ENCODE data around the gene SSBP4. TPM values are rescaled to one million over a fixed set of nuclear protein-coding genes. Genes with fewer than 3 reads are reported as not detected.

SSBP4 gene
- total and polyA plus RNA-seq, 2 experiments from 2014 or later, result 72.6 to 156 TPM

DNA sequence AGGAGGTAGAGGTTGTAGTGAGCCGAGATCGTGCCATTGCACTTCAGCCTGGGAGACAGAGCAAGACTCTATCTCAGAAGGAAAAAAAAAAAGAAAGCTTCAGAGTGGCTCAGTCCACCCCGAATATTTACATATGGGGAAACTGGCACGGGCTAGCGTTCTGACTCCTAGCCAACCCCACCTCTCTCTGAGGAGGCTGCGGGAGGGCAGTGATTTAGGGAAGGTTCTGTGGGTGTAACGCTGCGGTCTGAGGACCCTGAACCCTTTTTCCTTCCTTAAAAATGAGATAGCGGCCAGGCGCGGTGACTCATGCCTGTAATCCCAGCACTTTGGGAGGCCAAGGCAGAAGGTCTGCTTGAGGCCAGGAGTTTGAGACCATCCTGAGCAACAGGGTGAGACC, 26.8 kb upstream of the SSBP4 start:
- no peak overlapping the region for H3K27ac ChIP-seq
- no peak for DNase-seq (ENCODE audit: low spot score)
- WGBS (ENCODE audit: low lambda C conversion rate, missing lambda C conversion rate), result 77% methylated on average over 11 of the region's 11 CpGs
- H3K27me3 ChIP-seq, result no peaks in the 10 kb centered on the region
- peaks cover 6% of the 10 kb centered on the region for H3K79me2 ChIP-seq
- H3K4me3 ChIP-seq, result no peak overlapping the region
- H3K4me2 ChIP-seq, result no peak overlapping the region
- H3K9me3 ChIP-seq (ENCODE audit: low read depth), result no peaks in the 10 kb centered on the region
- no peaks in the 10 kb centered on the region for H4K20me1 ChIP-seq (ENCODE audit: insufficient read depth, poor library complexity, severe bottlenecking)
- H3K4me1 ChIP-seq (ENCODE audit: insufficient read depth), result peaks cover 5% of the 10 kb centered on the region
- no peak overlapping the region for H2AFZ ChIP-seq
- no peaks in the 10 kb centered on the region for H3K9me2 ChIP-seq (replicated peaks; ENCODE audit: insufficient read depth)
- TF ChIP-seq CTCF (IDR thresholded peaks at IDR 0.05; ENCODE audit: poor library complexity) (no peak), EZH2 (IDR thresholded peaks at IDR 0.05; ENCODE audit: borderline replicate concordance) (no peak), EZH2phosphoT487 (IDR thresholded peaks at IDR 0.05; ENCODE audit: low read depth, severe bottlenecking, unreplicated experiment) (no peak)
- no peaks in the 10 kb centered on the region for H3K36me3 ChIP-seq (replicated peaks; ENCODE audit: insufficient read depth, low read depth)

- TF ChIP-seq EZH2 (IDR thresholded peaks at IDR 0.05; ENCODE audit: borderline replicate concordance) (no peak), EZH2phosphoT487 (IDR thresholded peaks at IDR 0.05; ENCODE audit: low read depth, severe bottlenecking, unreplicated experiment) (no peak)
- no peaks in the 10 kb centered on the region for H4K20me1 ChIP-seq (ENCODE audit: insufficient read depth, poor library complexity, severe bottlenecking)
- H3K27me3 ChIP-seq, result no peaks in the 10 kb centered on the region
- DNase-seq (ENCODE audit: low spot score), result no peak
- H3K9me3 ChIP-seq (ENCODE audit: low read depth), result no peaks in the 10 kb centered on the region
- H3K4me1 ChIP-seq (ENCODE audit: insufficient read depth), result peaks cover 7% of the 10 kb centered on the region
- H3K79me2 ChIP-seq, result peaks cover 3% of the 10 kb centered on the region
- no peak overlapping the region for H3K4me2 ChIP-seq
- no peak overlapping the region for H3K4me3 ChIP-seq
- H3K36me3 ChIP-seq (replicated peaks; ENCODE audit: insufficient read depth, low read depth), result no peaks in the 10 kb centered on the region
- no peak overlapping the region for H2AFZ ChIP-seq
- no peaks in the 10 kb centered on the region for H3K9me2 ChIP-seq (replicated peaks; ENCODE audit: insufficient read depth)
- 93% methylated on average over 5 of the region's 5 CpGs for WGBS (ENCODE audit: low lambda C conversion rate, missing lambda C conversion rate)
- no peak overlapping the region for H3K27ac ChIP-seq
Measured at GRCh38 chr19:18392926-18393325, 26.3 kb upstream of the SSBP4 start.

DNA sequence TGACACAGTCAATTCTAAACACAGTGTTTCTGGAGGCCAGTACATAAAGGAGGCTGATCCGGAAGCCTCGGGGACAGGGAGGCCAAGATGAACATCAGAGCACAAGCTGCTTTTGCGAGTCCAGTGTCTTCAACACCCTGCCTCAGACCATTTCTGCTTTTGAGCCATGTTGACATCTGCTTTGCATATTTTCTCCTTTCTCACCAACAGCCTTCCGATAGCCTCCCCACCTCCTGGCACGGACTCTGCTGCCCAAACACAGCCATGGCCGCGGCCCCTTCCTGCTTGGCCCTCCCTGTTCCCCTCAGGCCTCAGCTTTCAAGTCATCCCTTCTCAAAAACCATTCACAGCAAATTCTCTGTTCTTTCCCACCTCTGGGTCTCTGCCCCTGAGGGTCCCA, 25.4 kb upstream of the SSBP4 start:
- Histone ChIP-seq H3K79me2 (no peaks in the 10 kb centered on the region), H3K9me3 (ENCODE audit: low read depth) (no peaks in the 10 kb centered on the region), H2AFZ (no peak overlapping the region), H3K27me3 (no peaks in the 10 kb centered on the region), H3K9me2 (replicated peaks; ENCODE audit: insufficient read depth) (no peaks in the 10 kb centered on the region), H3K27ac (no peak overlapping the region), H3K4me3 (no peak overlapping the region), H3K36me3 (replicated peaks; ENCODE audit: insufficient read depth, low read depth) (no peaks in the 10 kb centered on the region), H3K4me2 (no peak overlapping the region), H4K20me1 (ENCODE audit: insufficient read depth, poor library complexity, severe bottlenecking) (no peaks in the 10 kb centered on the region), H3K4me1 (ENCODE audit: insufficient read depth) (peaks cover 3% of the 10 kb centered on the region)
- WGBS (ENCODE audit: low lambda C conversion rate, missing lambda C conversion rate), result 87% methylated on average over 7 of the region's 7 CpGs
- DNase-seq (ENCODE audit: low spot score), result no peak
- no peak for TF ChIP-seq EZH2 (IDR thresholded peaks at IDR 0.05; ENCODE audit: borderline replicate concordance)
- TF ChIP-seq EZH2phosphoT487 (IDR thresholded peaks at IDR 0.05; ENCODE audit: low read depth, severe bottlenecking, unreplicated experiment), result no peak
- no peak for TF ChIP-seq CTCF (IDR thresholded peaks at IDR 0.05; ENCODE audit: poor library complexity)

DNA sequence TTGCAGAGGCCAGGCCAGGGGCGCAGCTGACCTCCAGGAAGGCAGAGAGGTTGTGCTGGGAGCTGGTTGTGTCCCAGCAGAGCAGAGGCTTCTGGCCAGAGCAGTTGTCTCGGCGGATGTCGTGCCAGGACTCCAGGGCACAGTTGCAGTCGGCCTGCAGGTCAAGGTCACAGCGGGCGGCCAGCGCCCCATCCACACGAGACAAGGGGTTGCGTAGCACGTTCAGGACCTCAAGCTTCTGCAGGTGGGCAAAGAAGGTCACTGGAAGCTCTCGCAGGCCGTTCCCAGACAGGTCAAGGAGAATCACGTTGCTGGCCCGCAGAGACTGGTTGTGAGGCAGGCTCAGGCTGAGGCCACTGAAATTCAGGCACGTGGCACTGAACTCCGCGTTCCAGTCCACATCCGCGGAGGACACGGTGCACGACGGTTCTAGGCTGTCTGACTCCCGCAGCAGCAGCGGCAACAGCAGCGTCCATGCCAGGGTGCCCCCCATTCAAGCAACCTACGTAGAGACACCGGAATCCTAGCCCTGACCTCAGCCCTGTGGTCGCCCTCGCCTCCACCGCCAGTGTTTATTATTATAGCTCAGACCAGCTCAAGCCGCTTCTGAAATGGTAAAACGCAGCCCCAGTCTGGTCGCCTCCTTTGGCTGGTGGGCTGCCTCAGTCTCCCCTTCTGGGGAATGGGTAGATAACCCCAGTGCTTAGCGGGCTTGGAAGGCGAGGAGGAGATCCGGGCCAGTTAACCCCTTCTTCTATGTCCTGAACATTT, 22.5 kb upstream of the SSBP4 start:
- Histone ChIP-seq H3K4me3 (no peak overlapping the region), H3K9me2 (replicated peaks; ENCODE audit: insufficient read depth) (no peaks in the 10 kb centered on the region), H3K27me3 (no peaks in the 10 kb centered on the region), H3K4me1 (ENCODE audit: insufficient read depth) (peaks cover 3% of the 10 kb centered on the region), H3K4me2 (no peak overlapping the region), H3K36me3 (replicated peaks; ENCODE audit: insufficient read depth, low read depth) (no peaks in the 10 kb centered on the region), H4K20me1 (ENCODE audit: insufficient read depth, poor library complexity, severe bottlenecking) (no peaks in the 10 kb centered on the region), H3K79me2 (no peaks in the 10 kb centered on the region), H2AFZ (no peak overlapping the region), H3K9me3 (ENCODE audit: low read depth) (no peaks in the 10 kb centered on the region), H3K27ac (no peak overlapping the region)
- WGBS (ENCODE audit: low lambda C conversion rate, missing lambda C conversion rate), result 83% methylated on average over 37 of the region's 37 CpGs
- DNase-seq (ENCODE audit: low spot score), result no peak
- no peak for TF ChIP-seq EZH2 (IDR thresholded peaks at IDR 0.05; ENCODE audit: borderline replicate concordance)
- TF ChIP-seq EZH2phosphoT487 (IDR thresholded peaks at IDR 0.05; ENCODE audit: low read depth, severe bottlenecking, unreplicated experiment), result no peak
- no peak for TF ChIP-seq CTCF (IDR thresholded peaks at IDR 0.05; ENCODE audit: poor library complexity)

Data from hepatocyte (in vitro differentiated cells).